ENCODE measurements around the gene BHLHE40. TPM values are rescaled to one million over a fixed set of nuclear protein-coding genes. Genes with fewer than 3 reads are reported as not detected.

Gene BHLHE40
- total and polyA plus RNA-seq, 2 of the 4 experiments (the other 2 are of a cell fraction): 22.8 to 31.8 TPM

DNA sequence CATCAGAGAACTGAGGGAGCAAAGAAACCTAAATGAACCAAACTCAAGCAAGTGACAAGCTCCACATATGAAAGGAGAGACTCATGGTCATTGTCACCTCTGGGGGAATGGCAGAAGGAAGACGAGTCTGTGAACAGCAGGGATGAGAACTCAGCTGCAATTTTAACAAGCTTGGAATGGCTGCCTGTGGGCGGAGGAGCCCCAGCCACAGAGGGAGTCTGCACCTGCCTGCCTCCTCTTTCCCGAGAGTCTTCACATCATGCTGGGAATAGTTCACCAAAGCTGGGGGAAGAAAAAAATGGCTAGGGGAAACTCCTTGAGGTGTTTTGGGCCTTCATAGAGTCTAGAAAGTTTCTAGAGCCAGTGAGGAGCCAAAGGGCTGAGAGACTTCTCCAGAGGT is 21.3 kb upstream of the BHLHE40 start:
- H4K91ac ChIP-seq (ENCODE audit: insufficient read depth, low read depth, low read length): no peak overlapping the region
- H3K4ac ChIP-seq (ENCODE audit: low read depth, low read length): no peak overlapping the region
- no peak overlapping the region for H2BK5ac ChIP-seq (ENCODE audit: low read depth, low read length, poor library complexity, severe bottlenecking)
- BruUV-seq (replicated peaks): no TSS peak
- H3K79me1 ChIP-seq (ENCODE audit: low read depth in 1 of 2, low read length in 2 of 2): no peaks in the 10 kb centered on the region
- ATAC-seq (ENCODE audit: low read depth): no peak
- DNase-seq: no peak
- H3K27me3 ChIP-seq (ENCODE audit: control insufficient read depth, insufficient read depth, low read length): peaks cover 3% of the 10 kb centered on the region; the same call in 1 of the 2 replicates
- H3K14ac ChIP-seq (replicated peaks; ENCODE audit: low read depth, low read length): no peak overlapping the region
- no peak overlapping the region for H3K9ac ChIP-seq (ENCODE audit: low read depth, low read length)
- no peaks in the 10 kb centered on the region for H4K20me1 ChIP-seq (ENCODE audit: insufficient read depth, low read length)
- H3K56ac ChIP-seq (ENCODE audit: extremely low read depth, insufficient read depth, low read length): no peak overlapping the region
- no peak overlapping the region for H3K4me3 ChIP-seq (ENCODE audit: insufficient read depth, low read depth, low read length)
- H2AFZ ChIP-seq (replicated peaks; ENCODE audit: low read length, poor library complexity): no peak overlapping the region
- H2BK15ac ChIP-seq (ENCODE audit: low read depth, low read length): no peak overlapping the region
- dilution Hi-C loops (cut with HindIII; ENCODE audit: low sequenced_read_pairs, unreplicated experiment) (no loop called here), in situ Hi-C loops (cut with MboI; ENCODE audit: low sequenced_read_pairs) (loop anchor here (10.0 kb wide), 1 partner anchor 53 kb away; no protein-coding TSS in a partner anchor), intact Hi-C loops (cut with micrococcal nuclease) (no loop called here)
- H3K18ac ChIP-seq (ENCODE audit: low read depth, low read length): no peak overlapping the region
- H2BK20ac ChIP-seq (ENCODE audit: low read depth, low read length): no peak overlapping the region
- no peaks in the 10 kb centered on the region for H3K9me1 ChIP-seq (ENCODE audit: insufficient read depth, low read length)
- no peak overlapping the region for H2AK9ac ChIP-seq (replicated peaks; ENCODE audit: low read depth, low read length, poor library complexity)
- no peak overlapping the region for H3K23ac ChIP-seq (ENCODE audit: low read depth, low read length)
- peaks cover 2% of the 10 kb centered on the region; the same call in 1 of the 2 replicates for H3K9me3 ChIP-seq (ENCODE audit: control insufficient read depth, insufficient read depth, low read length)
- no peaks in the 10 kb centered on the region for H3K36me3 ChIP-seq (ENCODE audit: control insufficient read depth, insufficient read depth, low read length)
- H2AK5ac ChIP-seq (ENCODE audit: low read depth, low read length): no peak overlapping the region
- 0% methylated on average over 1 of the region's 3 CpGs; no CpG with 5 or more reads in 1 of the 2 experiments for WGBS, 2 experiments (ENCODE audit: extremely low coverage in 2 of 2, insufficient read length in 1 of 2)
- ChIA-PET POLR2A (ENCODE audit: unreplicated experiment) (no interaction called here), CTCF (no interaction called here)
- no peaks in the 10 kb centered on the region for H3K4me1 ChIP-seq (ENCODE audit: control insufficient read depth, insufficient read depth, low read length)
- no peak overlapping the region for H2BK120ac ChIP-seq (ENCODE audit: low read depth, low read length)
- H4K5ac ChIP-seq (ENCODE audit: low read depth, low read length): no peak overlapping the region
- H3K4me2 ChIP-seq (ENCODE audit: low read depth, low read length): no peak overlapping the region
- no peak overlapping the region for H3K27ac ChIP-seq (ENCODE audit: insufficient read depth, low read length)
- TF ChIP-seq FOS (IDR thresholded peaks at IDR 0.05; ENCODE audit: low read depth, low read length): no peak
- no peak for TF ChIP-seq RCOR1 (IDR thresholded peaks at IDR 0.05; ENCODE audit: insufficient replicate concordance, low read length)
- no peak for TF ChIP-seq POLR2A (IDR thresholded peaks at IDR 0.05; ENCODE audit: low read depth, low read length)
- no peak for TF ChIP-seq CEBPB (IDR thresholded peaks at IDR 0.05; ENCODE audit: low read depth, low read length)
- TF ChIP-seq NFE2L2 (IDR thresholded peaks at IDR 0.05; ENCODE audit: low read depth, low read length): no peak
- TF ChIP-seq, protein P1, sequence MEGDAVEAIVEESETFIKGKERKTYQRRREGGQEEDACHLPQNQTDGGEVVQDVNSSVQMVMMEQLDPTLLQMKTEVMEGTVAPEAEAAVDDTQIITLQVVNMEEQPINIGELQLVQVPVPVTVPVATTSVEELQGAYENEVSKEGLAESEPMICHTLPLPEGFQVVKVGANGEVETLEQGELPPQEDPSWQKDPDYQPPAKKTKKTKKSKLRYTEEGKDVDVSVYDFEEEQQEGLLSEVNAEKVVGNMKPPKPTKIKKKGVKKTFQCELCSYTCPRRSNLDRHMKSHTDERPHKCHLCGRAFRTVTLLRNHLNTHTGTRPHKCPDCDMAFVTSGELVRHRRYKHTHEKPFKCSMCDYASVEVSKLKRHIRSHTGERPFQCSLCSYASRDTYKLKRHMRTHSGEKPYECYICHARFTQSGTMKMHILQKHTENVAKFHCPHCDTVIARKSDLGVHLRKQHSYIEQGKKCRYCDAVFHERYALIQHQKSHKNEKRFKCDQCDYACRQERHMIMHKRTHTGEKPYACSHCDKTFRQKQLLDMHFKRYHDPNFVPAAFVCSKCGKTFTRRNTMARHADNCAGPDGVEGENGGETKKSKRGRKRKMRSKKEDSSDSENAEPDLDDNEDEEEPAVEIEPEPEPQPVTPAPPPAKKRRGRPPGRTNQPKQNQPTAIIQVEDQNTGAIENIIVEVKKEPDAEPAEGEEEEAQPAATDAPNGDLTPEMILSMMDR (conservative IDR thresholded peaks at IDR 0.05; ENCODE audit: low read depth, low read length): no peak
- TF ChIP-seq MAFK (IDR thresholded peaks at IDR 0.05; ENCODE audit: low read depth, low read length): no peak
- TF ChIP-seq, protein P2, sequence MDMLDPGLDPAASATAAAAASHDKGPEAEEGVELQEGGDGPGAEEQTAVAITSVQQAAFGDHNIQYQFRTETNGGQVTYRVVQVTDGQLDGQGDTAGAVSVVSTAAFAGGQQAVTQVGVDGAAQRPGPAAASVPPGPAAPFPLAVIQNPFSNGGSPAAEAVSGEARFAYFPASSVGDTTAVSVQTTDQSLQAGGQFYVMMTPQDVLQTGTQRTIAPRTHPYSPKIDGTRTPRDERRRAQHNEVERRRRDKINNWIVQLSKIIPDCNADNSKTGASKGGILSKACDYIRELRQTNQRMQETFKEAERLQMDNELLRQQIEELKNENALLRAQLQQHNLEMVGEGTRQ (IDR thresholded peaks at IDR 0.05; ENCODE audit: low read depth, low read length): no peak
- no peak for TF ChIP-seq MXI1 (IDR thresholded peaks at IDR 0.05; ENCODE audit: borderline replicate concordance, low read depth, low read length)
- TF ChIP-seq SMC3 (IDR thresholded peaks at IDR 0.05; ENCODE audit: low read depth, low read length): no peak
- TF ChIP-seq RFX5 (IDR thresholded peaks at IDR 0.05; ENCODE audit: low read depth, low read length): no peak
- TF ChIP-seq CHD1 (IDR thresholded peaks at IDR 0.05; ENCODE audit: low read depth, low read length): no peak
- TF ChIP-seq, protein P3, sequence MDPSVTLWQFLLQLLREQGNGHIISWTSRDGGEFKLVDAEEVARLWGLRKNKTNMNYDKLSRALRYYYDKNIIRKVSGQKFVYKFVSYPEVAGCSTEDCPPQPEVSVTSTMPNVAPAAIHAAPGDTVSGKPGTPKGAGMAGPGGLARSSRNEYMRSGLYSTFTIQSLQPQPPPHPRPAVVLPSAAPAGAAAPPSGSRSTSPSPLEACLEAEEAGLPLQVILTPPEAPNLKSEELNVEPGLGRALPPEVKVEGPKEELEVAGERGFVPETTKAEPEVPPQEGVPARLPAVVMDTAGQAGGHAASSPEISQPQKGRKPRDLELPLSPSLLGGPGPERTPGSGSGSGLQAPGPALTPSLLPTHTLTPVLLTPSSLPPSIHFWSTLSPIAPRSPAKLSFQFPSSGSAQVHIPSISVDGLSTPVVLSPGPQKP (IDR thresholded peaks at IDR 0.05; ENCODE audit: borderline replicate concordance, low read depth, low read length): no peak
- no peak for TF ChIP-seq MAZ (IDR thresholded peaks at IDR 0.05; ENCODE audit: borderline replicate concordance, low read depth, low read length)
- no peak for TF ChIP-seq BHLHE40 (IDR thresholded peaks at IDR 0.05; ENCODE audit: low read depth, low read length)
- TF ChIP-seq RAD21 (IDR thresholded peaks at IDR 0.05; ENCODE audit: low read length): no peak
- no peak overlapping the region for H4K8ac ChIP-seq (ENCODE audit: low read depth in 2 of 2, low read length in 2 of 2)

Data from IMR-90 (cell line).